Osteoblast (primary cell): ENCODE results near the gene SNAPIN. TPM values are rescaled to one million over a fixed set of nuclear protein-coding genes. Genes with fewer than 3 reads are reported as not detected.

ENCODE experiments used
- DNase-seq: peaks from one replicate; pipeline ENCODE4 v3.0.0; 2011; ENCODE audit warnings: low spot score, mixed read lengths; ENCODE audit not compliant: insufficient read length; ENCODE audit errors: missing footprints
- H2AFZ ChIP-seq: 2 replicates; pipeline ENCODE4 v1.6.0; 2011; ENCODE audit warnings: mild to moderate bottlenecking, low read length
- H3K27ac ChIP-seq: 2 replicates; pipeline ENCODE4 v1.5.1; 2011; ENCODE audit warnings: mild to moderate bottlenecking, low read depth, low read length, moderate library complexity
- H3K27me3 ChIP-seq: 2 replicates; pipeline ENCODE4 v1.6.0; 2012; ENCODE audit warnings: mild to moderate bottlenecking, control low read depth, inconsistent platforms, low read length, moderate library complexity; ENCODE audit not compliant: insufficient read depth
- H3K36me3 ChIP-seq: 2 replicates; pipeline ENCODE4 v1.5.1; 2011; ENCODE audit warnings: mild to moderate bottlenecking, low read length, control low read depth, moderate library complexity; ENCODE audit not compliant: insufficient read depth
- H3K4me1 ChIP-seq: 2 replicates; pipeline ENCODE4 v1.5.1; 2011; ENCODE audit warnings: mild to moderate bottlenecking, low read length, control low read depth, moderate library complexity; ENCODE audit not compliant: insufficient read depth
- H3K4me2 ChIP-seq: 2 replicates; pipeline ENCODE4 v1.6.0; 2011; ENCODE audit warnings: mild to moderate bottlenecking, low read length; ENCODE audit not compliant: insufficient read depth
- H3K4me3 ChIP-seq: fragments of 200-600 bp; sonication (generic); 3 replicates; pipeline ENCODE4 v1.5.1; 2012; ENCODE audit warnings: mild to moderate bottlenecking, low read length, inconsistent platforms; ENCODE audit not compliant: insufficient read depth
- H3K79me2 ChIP-seq: 2 replicates; pipeline ENCODE4 v1.6.0; 2012; ENCODE audit warnings: mild to moderate bottlenecking, low read length, control low read depth, inconsistent platforms; ENCODE audit not compliant: insufficient read depth
- H3K9me3 ChIP-seq: 2 replicates; pipeline ENCODE4 v1.5.1; 2011; ENCODE audit warnings: low read depth, low read length, control low read depth
- H4K20me1 ChIP-seq: 2 replicates; pipeline ENCODE4 v1.6.0; 2012; ENCODE audit warnings: mild to moderate bottlenecking, low read length, control low read depth; ENCODE audit not compliant: insufficient read depth
- CTCF ChIP-seq: IDR thresholded peaks from 2 replicates; pipeline ENCODE4 v1.5.1; 2011; ENCODE audit warnings: mild to moderate bottlenecking, low read depth, low read length, moderate library complexity; ENCODE audit errors: extremely low read depth
- total RNA-seq: library from RNA; depleted of rRNA; stranded (reverse); fragments of >200 nt; gene quantifications from 2 replicates; pipeline ENCODE4 v1.2.3, GENCODE V29; 2012

Gene SNAPIN
- total RNA-seq, 1 donor = 53.6 TPM

- TF ChIP-seq CTCF = no peak
- H4K20me1 ChIP-seq = peaks cover 19% of the 10 kb centered on the region
- peak overlapping the region; percentile 82 for H3K4me2 ChIP-seq
- DNase-seq = peak; percentile 90
- peaks cover 25% of the 10 kb centered on the region for H3K36me3 ChIP-seq
- H3K27ac ChIP-seq = peak overlapping the region; percentile 98
- peak overlapping the region; percentile 61 for H2AFZ ChIP-seq
- no peaks in the 10 kb centered on the region for H3K9me3 ChIP-seq
- peak overlapping the region; percentile 95 for H3K4me3 ChIP-seq
- H3K27me3 ChIP-seq = no peaks in the 10 kb centered on the region
- peaks cover 10% of the 10 kb centered on the region for H3K4me1 ChIP-seq
- peaks cover 39% of the 10 kb centered on the region for H3K79me2 ChIP-seq
These were observed 25.2 kb upstream of the SNAPIN start for GRCh38 chr1:153633161-153633753.

DNA sequence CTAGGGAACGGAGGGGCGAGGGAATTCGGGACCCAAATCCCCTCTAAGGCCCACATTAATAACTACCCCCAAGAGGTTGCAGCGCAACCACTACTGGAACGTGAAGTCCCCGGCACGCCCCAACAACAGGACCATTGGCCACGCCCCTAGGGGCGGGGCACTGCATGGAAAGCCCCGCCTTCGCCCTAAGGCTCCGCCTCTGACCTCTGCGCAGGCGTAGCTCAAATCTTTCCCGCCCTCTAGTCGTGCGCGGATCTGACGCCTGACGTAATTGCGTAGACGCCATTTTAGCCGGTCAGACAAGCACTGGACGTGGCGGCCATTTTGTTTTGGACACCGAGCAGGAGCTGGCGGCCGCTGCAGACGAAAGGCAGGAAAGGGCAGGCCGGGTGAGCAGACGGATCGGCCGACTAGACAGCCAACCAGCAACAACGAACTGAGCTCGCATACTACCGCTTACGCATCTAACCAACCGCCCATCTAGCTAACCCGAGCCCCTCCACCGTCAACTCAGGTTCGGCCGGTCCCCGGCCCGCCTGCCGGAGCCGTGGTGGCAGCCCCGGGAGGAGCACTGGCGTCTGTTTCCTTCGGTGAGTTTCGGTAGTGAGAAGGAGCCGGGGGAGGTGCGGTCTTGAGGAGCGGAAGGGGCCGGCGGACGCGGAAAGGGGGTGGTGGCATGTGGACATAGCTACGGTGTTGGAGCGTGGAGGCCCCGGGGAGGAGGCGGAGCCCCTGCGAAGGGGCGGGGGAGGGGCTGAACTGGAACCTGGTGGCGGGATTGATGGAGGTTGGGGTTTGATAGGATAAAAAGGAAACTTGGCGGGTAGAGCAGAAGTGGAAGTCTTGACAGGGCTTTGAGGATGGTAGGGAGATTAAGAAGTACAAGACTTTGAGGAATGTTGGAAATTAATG is 24.5 kb upstream of the SNAPIN start, which contains the start of gene CHTOP:
CHTOP (plus strand) TSS at position 313 of the 912 bp plus-strand sequence. CDS start 2,523 bp downstream, outside the sequence.
- Histone ChIP-seq H3K4me3 (peak within 1 kb of the TSS; percentile 95), H3K79me2 (peaks cover 43% of the 10 kb centered on the region), H3K27ac (peak within 1 kb of the TSS; percentile 98), H3K4me2 (peak within 1 kb of the TSS; percentile 82), H2AFZ (peak within 1 kb of the TSS; percentile 63), H3K36me3 (peaks cover 30% of the 10 kb centered on the region), H3K27me3 (no peaks in the 10 kb centered on the region), H3K9me3 (no peaks in the 10 kb centered on the region), H4K20me1 (peaks cover 19% of the 10 kb centered on the region), H3K4me1 (peaks cover 6% of the 10 kb centered on the region)
- DNase-seq = peak; percentile 98
- TF ChIP-seq CTCF = no peak

- H4K20me1 ChIP-seq = peaks cover 19% of the 10 kb centered on the region
- no peak overlapping the region for H2AFZ ChIP-seq
- peak overlapping the region; percentile 82 for H3K4me2 ChIP-seq
- peaks cover 47% of the 10 kb centered on the region for H3K36me3 ChIP-seq
- no peak for DNase-seq
- no peak for TF ChIP-seq CTCF
- no peaks in the 10 kb centered on the region for H3K9me3 ChIP-seq
- H3K4me1 ChIP-seq = peaks cover 6% of the 10 kb centered on the region
- H3K27ac ChIP-seq = no peak overlapping the region
- no peaks in the 10 kb centered on the region for H3K27me3 ChIP-seq
- peaks cover 60% of the 10 kb centered on the region for H3K79me2 ChIP-seq
- H3K4me3 ChIP-seq = peak overlapping the region; percentile 14
These were observed 22.6 kb upstream of the SNAPIN start for GRCh38 chr1:153635872-153636271.

- Histone ChIP-seq H3K27ac (no peak overlapping the region), H3K9me3 (no peaks in the 10 kb centered on the region), H3K27me3 (no peaks in the 10 kb centered on the region), H3K36me3 (peaks cover 51% of the 10 kb centered on the region), H3K4me1 (peaks cover 6% of the 10 kb centered on the region), H4K20me1 (peaks cover 19% of the 10 kb centered on the region), H3K4me3 (no peak overlapping the region), H2AFZ (no peak overlapping the region), H3K4me2 (no peak overlapping the region), H3K79me2 (peaks cover 65% of the 10 kb centered on the region)
- DNase-seq = peak; percentile 39
- no peak for TF ChIP-seq CTCF
These were observed 22.2 kb upstream of the SNAPIN start for GRCh38 chr1:153636312-153636711.
